GM08714 (cell line): ENCODE measurements around the gene TMX2.
"Not testable (repeated sequence)": the region's sequence is repeated elsewhere in the genome, so short reads cannot be mapped to it uniquely, and the experiment has no call there.

Experiments used
- H3K4me3 ChIP-seq: fragments of 200-500 bp; sonication (Bioruptor generic); 2 replicates; pipeline ENCODE4 v1.5.1; 2014; ENCODE audit warnings: mild to moderate bottlenecking, low read length, inconsistent platforms
- ZNF274 ChIP-seq: IDR thresholded peaks from 2 replicates; pipeline ENCODE4 v1.6.1; 2012; ENCODE audit warnings: mild to moderate bottlenecking, low read depth, low read length

The TMX2 gene

DNA sequence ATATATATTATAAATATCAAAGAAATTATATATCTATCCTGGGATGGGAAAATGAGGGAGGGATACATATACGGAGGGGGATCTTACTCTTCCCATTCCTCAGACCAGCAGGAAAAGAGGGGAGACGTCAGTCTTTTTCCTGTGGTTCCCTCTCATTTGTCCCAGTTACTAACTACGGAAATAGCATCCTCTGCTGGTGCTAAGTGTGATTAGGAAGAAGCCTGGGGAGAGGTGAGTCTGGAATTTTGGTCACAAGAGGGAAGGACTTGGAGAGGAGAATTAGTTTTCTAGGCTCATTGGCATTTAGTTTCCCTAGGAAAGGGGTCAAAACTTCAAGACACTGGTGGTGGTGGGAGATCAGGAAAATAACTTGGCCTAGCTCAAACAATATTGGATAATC, 12.0 kb upstream of the TMX2 start:
- no peak overlapping the region for H3K4me3 ChIP-seq
- TF ChIP-seq ZNF274, result no peak

DNA sequence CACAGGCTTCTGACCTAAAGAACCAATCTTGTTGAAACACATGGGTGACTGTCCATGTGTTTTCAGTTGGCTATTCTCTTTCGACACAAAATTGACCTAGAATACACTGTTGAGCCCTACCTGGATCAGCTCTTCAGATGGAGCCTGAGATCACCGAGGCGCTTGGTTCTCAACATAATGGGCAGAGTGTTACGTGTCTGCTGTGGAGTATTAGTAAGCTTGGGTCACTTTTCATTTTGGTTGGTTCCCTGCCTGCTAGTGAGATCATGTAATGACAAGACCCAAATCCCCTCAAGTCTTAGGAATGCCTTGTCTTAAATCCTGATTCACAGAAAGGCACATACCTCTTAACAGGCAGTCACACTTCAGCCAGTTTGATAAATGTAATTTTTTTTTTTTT, 9.1 kb upstream of the TMX2 start:
- TF ChIP-seq ZNF274, result no peak
- H3K4me3 ChIP-seq, result no peak overlapping the region

DNA sequence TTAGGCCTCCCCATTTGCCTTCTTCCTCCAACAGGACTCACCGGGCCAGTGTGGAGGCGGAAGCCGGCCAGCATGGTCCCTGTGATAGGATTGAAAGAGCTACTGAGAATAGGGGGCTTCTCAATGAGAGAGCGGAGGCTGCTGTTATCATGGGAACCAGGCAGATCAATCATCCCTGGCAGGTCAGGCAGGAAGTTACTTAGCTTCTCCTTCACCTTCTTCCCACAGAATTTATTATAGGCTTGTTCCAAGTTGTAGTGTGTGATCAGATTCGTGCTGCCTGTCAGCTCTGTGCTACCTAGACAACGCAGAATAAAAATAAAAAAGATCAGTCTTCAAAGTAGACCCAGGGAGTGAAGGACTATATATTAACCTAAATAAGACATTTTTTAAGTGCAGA, 7.5 kb upstream of the TMX2 start:
- no peak for TF ChIP-seq ZNF274
- no peak overlapping the region for H3K4me3 ChIP-seq

DNA sequence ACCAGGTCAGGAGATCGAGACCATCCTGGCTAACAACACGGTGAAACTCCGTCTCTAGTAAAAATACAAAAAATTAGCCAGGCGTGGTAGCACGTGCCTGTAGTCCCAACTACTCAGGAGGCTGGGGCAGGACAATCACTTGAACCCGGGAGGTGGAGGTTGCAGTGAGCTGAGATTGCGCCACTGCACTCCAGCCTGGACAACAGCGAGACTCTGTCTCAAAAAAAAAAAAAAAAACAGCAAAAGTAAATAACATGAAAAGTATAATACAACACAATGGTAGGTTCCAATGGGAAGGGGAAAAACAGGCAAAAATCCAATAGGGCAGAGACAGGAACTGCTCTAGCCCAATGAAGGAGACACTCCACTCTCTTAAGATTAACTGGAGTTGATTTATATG, 7.0 kb upstream of the TMX2 start:
- H3K4me3 ChIP-seq, result not testable (repeated sequence)

DNA sequence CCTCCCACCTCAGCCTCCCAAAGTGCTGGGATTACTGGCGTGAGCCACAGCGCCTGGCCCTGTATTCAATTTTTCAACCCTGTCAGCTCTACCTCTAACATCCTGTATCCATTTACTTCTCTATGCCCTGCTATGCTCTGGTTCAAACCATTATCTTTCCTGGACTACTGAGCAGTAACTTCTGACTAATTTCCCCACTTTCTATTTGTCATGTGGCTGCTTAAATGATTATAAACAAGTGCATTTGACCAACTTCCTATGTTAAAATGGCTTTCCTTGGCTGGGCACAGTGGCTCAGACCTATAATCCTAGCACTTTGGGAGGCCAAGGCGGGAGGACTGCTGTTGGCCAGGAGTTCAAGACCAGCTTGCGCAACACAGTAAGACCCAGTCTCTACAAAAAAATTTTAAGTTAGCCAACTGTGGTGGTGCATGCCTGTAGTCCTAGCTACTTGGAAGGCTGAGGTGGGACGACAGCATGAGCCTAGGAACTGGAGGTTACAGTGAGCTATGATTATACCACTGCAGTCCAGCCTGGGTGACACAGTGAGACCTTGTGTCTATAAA, 2.5 kb upstream of the TMX2 start:
- H3K4me3 ChIP-seq, result no peak overlapping the region
- TF ChIP-seq ZNF274, result no peak

DNA sequence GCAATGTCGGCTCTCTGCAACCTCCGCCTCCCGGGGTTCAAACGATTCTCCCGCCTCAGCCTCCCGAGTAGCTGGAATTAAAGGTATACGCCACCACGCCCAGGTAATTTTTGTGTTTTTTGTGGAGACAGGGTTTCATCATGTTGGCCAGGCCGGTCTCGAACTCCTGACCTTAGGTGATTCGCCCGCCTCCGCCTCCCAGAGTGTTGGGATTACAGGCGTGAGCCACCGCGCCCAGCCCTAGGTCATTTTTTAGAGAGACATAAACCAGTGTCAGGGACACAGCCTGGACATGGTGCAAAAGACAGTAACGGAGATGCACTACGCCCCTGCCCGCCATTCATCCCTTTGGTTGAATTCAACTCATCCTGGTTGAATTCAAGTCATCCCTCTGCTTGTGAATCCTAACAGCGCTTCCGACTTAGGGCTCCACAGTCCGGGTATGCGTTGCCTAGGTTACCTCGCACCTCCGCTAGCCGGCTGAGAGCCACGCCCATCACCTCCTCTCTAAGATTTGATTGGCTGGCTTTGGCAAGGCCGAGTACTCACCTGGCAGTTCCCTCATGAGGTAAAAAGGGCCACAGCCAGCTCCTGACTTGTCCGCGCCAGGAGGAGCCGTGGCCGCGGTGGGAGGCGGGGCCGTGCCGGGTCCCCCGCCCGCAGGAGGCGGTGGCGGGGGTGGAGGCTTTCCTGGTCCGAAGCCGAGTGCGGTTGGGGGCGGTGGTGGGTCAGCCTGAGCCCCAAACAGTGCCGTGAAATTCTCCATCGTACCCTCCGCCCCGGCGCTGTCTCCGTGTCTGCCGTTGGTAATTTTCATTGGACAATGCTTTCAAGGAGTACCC, 758 bp upstream of the TMX2 start, which contains the start of gene MED19:
Gene MED19, minus strand, starts transcription at position 802 of the 842 bp plus-strand sequence. Its CDS starts 36 bp downstream, at position 766.
- peak within 1 kb of the TSS; percentile 94 for H3K4me3 ChIP-seq
- no peak for TF ChIP-seq ZNF274

DNA sequence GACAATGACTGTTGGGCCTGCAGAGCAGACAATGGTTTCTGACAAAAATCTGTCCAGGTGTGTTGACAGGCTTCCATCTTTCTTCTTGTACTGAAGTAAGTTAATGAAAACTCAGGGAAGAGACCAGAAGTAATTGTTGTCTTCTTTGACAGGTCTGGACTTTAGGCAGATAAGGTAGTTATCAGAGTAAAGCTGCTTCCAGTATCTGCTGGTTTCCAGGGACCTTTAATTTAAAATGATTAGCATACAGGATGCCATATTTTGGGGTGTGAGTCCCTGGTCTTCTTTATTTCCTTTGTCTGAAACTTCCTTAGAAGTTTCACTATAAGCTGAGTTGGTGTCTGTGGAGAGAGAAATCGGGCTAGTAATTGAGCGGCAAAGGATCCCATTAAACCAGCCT, 1.4 kb downstream of the TMX2 start:
- peak overlapping the region; percentile 94 for H3K4me3 ChIP-seq
- TF ChIP-seq ZNF274, result no peak

DNA sequence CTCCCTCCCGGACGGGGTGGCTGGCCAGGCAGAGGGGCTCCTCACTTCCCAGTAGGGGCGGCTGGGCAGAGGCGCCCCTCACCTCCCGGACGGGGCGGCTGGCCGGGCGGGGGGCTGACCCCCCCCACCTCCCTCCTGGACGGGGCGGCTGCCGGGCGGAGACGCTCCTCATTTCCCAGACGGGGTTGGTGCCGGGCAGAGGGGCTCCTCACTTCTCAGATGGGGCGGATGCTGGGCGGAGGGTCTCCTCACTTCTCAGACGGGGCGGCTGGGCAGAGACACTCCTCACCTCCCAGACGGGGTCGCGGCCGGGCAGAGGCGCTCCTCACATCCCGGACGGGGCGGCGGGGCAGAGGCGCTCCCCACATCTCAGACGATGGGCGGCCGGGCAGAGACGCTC, 4.3 kb downstream of the TMX2 start:
- not testable (repeated sequence) for H3K4me3 ChIP-seq

DNA sequence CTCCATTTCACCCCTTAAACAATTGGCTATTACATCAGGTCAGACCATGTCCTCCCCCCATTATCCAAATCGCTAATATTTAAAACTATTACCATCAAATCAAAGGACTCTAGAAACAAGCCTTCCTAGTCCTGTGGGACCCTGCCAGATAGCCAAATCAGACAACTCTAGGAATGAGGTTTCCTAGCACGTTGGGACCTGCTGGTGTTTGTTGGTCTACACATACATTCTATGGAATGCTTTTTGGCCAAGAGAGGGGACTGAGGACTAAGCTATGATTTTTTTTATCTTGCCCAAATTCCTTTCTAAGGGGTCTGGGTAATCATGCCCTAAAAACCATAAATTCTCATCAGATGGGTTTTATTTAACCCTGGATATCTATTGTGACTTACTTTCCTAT, 14.8 kb downstream of the TMX2 start:
- TF ChIP-seq ZNF274, result no peak
- no peak overlapping the region for H3K4me3 ChIP-seq

DNA sequence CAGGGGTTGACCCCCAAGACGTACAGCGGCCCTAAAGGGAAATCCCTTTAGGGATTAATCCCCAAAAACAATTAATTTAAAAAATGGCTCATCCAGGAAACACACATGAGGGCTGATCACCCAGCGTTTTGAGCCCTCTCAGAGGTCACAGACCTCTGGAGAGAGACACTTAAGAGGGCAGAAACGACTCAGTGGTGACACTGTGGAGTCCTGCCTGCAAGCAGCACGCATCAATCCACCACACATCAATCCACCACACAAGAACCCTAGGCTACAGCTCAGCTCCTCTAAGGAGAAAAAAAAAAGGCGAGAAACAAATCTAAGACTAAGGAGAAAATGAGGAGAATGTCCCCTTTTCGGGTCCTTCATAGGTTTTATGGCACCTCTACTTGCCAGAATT, 16.4 kb downstream of the TMX2 start:
- TF ChIP-seq ZNF274, result no peak
- H3K4me3 ChIP-seq, result no peak overlapping the region

DNA sequence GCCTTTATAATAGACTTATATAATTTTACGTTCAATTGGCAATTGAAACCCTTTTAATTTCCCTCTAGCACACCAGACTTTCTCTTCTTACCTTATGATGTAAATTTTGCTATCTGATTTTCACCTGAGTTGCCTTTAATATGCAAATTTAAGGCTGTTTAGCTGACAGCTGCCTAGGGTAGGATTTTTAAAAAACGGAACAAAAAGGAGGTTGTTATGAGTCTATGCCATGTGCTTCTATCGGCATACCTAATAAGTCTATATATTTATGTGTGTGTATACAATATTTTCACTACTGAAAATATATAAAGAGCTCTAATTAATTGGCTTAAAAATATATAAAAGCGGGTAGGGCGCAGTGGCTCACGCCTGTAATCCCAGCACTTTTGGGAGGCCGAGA, 17.1 kb downstream of the TMX2 start:
- no peak overlapping the region for H3K4me3 ChIP-seq
- no peak for TF ChIP-seq ZNF274

DNA sequence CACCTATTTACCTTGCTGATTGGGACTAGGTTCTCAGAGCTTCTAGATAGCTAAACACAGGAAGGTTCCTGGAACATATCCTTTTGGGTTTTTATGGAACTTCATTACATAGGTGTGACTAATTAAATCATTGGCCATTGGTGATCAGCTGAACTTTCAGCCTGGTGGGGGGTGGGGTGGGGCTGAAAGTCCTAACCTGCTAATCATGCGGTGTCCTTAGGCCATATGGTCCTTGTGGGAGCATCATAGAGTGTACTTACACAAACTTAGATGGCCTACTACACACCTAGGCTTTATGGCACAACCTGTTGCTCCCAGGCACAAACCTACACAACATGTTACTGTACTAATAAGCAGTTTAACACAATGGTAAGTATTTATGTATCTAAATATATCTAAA, 20.3 kb downstream of the TMX2 start:
- TF ChIP-seq ZNF274, result no peak

DNA sequence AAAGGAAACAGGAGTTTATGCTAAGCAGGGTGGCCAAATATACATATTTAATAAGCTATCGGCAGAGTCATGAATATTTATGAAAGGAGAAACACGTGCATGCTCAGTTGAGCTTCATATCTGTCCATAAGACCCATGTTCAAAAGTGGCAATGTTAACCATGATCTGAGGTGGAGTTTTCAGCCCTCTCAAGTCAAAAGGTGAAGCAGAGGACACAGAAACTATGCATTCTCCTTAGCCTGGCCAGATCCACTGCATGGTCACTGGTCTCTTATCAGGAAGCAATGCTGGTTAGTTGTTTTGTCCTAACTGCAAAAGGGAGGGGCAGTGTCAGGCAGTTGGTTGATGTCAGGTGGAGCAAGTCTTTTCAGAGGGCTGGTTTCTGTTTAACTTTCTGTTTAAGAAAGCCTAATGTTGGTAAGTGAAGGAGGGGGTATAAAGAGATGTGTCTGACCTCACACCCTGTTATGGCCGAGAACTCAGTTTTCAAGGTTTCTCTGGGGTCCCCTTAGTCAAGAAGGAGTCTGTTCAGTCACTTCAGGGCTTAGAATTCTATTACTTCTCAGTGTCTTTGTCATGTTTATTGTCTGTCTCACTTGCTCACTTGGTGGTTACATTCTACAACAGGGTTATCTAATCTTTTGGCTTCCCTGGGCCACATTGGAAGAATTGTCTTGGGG, 23.4 kb downstream of the TMX2 start:
- no peak for TF ChIP-seq ZNF274

More for the DNA sequence above, 20.3 kb downstream of the TMX2 start:
- H3K4me3 ChIP-seq, result no peak overlapping the region

DNA sequence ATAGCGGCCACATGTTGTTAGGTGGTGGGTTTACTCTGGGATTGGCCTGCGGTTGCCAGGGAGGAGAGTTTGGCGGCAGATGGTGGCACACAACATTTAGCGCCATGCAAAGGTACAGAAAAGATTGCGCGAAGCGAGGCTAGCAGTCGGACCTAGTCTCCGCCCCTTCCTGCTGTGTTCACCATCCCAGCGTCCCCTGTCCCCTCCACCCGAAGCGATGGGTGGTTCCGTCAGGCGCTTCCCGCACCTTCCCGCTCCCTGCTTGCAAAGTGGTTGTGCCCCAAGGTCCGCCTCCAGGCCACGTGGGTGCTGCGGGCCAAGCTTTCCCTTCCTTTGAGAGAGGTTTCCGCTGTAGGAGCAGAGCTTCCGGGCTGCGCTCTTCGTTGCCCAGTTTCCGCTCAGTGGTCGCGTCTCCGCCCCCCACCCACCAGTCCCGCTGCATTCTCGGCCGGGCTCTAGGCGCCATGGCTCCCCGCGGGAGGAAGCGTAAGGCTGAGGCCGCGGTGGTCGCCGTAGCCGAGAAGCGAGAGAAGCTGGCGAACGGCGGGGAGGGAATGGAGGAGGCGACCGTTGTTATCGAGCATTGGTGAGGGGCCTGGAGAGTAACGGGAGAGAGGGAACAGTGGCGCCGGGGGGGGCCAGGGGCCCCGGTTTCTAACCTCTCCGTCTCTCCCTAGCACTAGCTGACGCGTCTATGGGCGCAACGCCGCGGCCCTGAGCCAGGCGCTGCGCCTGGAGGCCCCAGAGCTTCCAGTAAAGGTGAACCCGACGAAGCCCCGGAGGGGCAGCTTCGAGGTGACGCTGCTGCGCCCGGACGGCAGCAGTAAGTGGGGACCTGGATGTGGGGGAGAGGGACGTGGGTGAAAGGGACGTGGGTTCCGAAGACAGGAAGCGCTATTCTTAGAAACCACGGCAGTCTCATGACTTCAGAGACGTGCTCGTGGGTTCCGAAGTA, 29.0 kb downstream of the TMX2 start, which contains the start of gene SELENOH:
Gene SELENOH, plus strand, starts transcription at position 360 of the 955 bp plus-strand sequence. Its CDS starts 105 bp downstream, at position 465.
- peak within 1 kb of the TSS; percentile 71 for H3K4me3 ChIP-seq
- TF ChIP-seq ZNF274, result no peak

More for the DNA sequence above, 23.4 kb downstream of the TMX2 start:
- no peak overlapping the region for H3K4me3 ChIP-seq
